Left kidney (tissue), 8 donors: ENCODE data around the gene TAS2R8. TPM values are rescaled to one million over a fixed set of nuclear protein-coding genes. Genes with fewer than 3 reads are reported as not detected.
"Not testable (repeated sequence)": the region's sequence is repeated elsewhere in the genome, so short reads cannot be mapped to it uniquely, and the experiment has no call there.

Experiments
- DNase-seq: peaks from one replicate; pipeline ENCODE4 v3.0.0-alpha.2; 2013
- long read RNA-seq, 8 donors: transcript quantifications; one replicate each; lab custom pipeline, GENCODE V29; 2026
- polyA plus RNA-seq: library from polyadenylated mRNA; unstranded; fragments of 120-200 nt; gene quantifications from one replicate; pipeline ENCODE4 v1.2.1, GENCODE V29; 2013; ENCODE audit not compliant: insufficient read length

TAS2R8 gene, protein sequence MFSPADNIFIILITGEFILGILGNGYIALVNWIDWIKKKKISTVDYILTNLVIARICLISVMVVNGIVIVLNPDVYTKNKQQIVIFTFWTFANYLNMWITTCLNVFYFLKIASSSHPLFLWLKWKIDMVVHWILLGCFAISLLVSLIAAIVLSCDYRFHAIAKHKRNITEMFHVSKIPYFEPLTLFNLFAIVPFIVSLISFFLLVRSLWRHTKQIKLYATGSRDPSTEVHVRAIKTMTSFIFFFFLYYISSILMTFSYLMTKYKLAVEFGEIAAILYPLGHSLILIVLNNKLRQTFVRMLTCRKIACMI
- polyA plus RNA-seq, result not detected
- long read RNA-seq, donor 1, result 0 reads
- long read RNA-seq, donor 2, result 0 reads
- long read RNA-seq, donor 3, result 0 reads
- long read RNA-seq, donor 4, result 0 reads
- long read RNA-seq, donor 5, result 0 reads
- long read RNA-seq, donor 6, result 0 reads
- long read RNA-seq, donor 7, result 0 reads
- long read RNA-seq, donor 8, partial matches to known transcripts, result 0 of 1 reads
- long read RNA-seq, donor 8, other reads (novel, unspliced or antisense), result 0 of 1 reads

DNA sequence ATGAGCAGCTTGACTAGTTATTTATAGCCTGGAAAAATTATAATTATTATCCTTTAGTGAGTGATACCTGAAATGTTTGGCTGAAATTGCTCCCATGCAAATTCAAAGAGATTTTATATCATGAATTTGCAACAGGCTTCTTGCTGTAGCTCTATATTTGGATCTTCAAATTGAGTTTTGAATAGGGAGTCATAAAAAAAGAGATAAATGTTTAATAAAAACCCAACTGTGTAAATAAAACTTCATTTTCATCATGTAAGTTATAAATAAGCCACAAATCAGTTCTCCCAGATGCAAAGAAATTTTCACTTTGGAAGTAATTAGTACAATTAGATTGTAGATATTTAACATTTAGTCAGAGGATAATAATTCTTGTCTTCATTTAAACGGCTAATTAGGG is at the start of gene TAS2R8:
TAS2R8 (minus strand) TSS at position 101 of the 400 bp plus-strand sequence. CDS start 306 bp downstream, outside the sequence.
- DNase-seq, result no peak

DNA sequence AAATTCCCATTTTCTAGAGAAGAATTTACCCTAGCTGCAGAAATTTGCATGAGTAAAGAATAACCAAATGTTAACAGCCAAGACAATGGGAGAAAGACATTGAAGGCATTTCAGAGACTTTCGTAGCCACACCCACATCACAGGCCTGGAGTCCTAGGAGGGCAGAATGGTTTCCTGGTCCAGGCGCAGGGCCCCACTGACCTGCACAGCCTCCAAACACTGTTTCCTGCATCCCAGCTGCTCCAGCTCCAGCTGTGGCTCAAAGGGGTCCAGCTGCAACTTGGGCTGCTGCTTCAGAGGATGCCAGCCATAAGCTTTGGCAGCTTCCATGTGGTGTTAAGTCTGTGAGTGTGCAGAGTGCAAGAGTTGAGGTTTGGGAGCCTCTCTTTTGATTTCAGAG is 48.7 kb upstream of the TAS2R8 start:
- no peak for DNase-seq

DNA sequence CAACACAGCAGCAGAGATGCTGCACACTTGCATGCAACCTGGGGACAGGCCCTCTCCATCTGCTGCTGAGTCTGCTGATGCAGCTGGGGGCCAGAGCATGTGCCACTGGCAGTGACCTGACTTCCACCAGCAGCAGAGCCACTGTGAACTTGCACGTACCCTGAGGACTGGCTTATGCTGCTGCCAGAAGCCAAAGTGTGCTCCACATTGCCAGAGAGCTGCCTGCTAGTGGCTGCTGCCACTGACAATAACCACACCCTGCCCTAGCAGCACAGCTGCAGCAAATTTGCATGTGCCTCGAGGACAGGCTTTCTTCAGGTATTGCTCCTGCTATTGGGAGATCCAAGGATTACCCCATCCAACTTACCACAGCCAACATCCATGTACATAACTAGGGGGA is 46.7 kb upstream of the TAS2R8 start:
- no peak for DNase-seq

DNA sequence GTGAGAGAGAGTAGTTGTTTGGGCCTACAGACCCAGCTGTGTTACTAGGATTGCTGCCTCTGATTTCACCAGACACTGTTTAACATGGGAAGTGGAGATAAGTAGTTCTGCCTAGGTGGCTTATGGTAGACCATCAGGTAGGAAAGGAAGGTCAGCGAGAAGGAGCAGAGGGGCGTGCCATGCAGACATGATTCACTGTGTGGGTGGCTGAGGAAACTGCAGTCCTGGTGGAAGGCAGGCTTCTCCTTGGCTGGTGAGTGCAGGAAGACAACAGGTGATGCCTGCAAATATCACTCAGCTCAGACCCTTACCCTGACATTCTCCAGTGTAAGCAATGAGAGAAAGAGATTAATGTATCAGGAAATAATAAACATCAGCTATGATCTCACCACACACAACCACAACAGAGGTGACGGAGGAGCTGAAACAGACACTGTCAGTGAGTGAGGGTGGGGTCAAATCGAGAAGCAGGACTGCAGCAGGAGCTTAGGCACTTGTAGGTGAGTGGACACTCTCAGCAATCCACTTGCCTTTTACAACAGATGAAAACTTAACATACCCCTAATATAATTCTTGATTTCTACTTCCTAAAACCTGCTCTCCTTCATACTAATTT is 44.3 kb upstream of the TAS2R8 start:
- no peak for DNase-seq

DNA sequence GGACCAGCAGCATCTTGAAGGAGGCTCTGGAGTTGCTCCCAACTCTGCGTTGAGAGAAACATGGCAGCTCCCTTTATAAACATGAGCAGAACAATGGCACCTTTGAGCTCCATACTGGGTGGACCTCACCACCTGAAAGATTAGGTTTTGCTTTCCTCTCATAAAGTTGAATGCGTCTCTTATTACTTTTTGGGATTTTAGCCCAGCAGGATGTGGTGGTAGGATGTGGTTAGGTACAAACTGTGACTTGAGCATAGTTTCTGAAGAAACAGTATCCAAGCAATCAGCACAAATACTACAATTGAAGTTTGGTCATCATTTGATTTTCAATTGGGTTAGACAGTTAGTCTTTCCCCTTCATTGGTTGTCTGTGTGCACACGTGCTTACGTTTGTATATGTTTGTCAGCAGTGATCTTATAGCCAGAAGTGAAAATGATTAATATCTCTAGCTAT is 42.4 kb upstream of the TAS2R8 start, which contains the start of gene PRR4:
PRR4 (minus strand) TSS at position 51 of the 454 bp plus-strand sequence; CDS start at position 13, 38 bp downstream.
- no peak for DNase-seq

DNA sequence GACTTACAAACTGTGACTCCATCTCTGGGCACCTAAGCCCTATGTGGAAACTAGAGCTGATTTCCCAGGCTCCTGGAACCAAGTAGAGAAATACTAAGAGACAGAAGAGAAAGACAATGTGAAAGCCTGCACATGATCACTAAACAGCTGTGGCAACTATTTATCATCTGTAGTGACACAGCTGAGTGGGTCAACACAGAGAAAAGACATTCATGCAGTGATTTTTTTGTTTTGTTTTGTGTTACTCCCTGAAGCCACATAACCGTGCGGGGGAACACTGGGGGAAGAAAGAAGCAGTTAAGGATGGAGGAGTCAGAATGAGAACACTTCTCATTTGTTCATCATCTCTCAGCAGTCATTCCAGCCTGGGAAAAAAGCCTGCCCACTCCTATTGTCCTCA is 40.7 kb upstream of the TAS2R8 start:
- peak; percentile 7 for DNase-seq

DNA sequence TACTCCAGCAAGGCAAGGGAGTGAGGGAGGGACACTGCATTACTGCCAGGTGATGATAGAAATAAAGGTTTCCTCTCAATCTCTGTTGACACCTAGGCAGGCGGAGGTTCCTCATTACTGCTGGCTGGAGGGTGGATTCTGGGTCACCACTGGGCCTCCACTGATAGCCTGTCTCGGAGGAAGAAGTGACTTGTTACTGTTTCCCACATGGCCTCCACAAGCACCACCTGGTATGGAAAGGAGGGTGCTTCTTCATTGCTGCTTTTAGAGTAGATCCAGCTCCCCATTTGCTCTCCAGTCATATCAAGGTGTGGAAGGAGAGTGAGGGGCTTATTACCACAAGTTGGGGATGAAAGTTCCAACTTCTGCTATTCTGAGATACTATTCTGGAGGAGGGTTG is 35.8 kb upstream of the TAS2R8 start:
- no peak for DNase-seq

DNA sequence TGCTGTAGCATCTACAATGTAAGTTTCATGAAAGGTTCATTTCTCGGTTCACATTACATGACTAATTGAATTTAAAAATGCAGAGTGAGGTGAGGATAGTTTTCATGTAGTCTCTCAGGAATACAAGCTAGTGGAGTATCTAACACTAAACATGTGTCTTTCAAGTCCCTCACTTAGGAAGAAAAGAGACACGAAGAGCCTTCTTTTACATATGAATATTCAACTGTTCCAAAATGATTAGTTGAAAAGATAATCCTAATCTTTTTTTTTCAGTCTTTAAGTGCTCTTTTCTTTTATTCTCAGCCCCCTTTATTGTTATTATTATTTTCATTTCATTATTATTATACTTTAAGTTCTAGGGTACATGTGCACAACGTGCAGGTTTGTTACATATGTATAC is 31.4 kb upstream of the TAS2R8 start:
- DNase-seq, result no peak

DNA sequence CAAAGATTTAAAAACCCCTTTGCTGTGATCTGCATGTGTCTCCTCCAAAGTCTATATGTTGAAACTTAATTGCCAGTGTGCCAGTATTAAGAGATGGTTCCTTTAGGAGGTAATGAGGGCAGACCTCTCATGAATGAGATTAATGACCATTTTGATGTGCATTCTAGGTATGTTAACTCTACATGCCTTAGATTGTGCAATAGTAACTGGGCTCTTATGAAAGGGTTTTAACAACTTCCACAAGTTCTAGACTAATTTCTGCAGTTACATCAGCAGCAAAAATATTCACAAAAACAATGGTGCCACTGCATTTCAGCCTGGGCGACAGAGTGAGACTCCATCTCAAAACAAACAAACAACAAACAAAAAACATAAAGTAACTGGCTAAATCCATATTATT is 22.9 kb upstream of the TAS2R8 start:
- no peak for DNase-seq

DNA sequence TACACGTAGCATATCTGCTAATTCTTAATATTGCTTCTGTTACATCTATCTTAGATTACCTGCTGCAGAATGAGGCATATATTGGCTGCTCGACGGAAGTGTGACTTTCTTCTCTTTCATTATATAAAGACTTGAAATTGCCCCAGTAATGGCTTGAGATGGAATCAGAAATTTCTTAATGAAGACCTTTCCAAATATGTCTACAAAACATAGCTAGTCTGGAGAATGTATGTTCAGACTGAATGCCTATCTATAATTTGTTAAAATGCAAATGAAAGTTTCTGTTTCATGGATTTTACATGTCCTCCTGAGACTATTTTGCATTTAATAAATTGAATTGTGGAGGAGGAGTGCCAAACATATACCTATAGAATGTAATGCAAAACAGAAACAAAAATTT is 19.2 kb upstream of the TAS2R8 start, which contains the start of gene TAS2R10:
TAS2R10 (minus strand) TSS at position 101 of the 400 bp plus-strand sequence; CDS start at position 12, 89 bp downstream.
- no peak for DNase-seq

DNA sequence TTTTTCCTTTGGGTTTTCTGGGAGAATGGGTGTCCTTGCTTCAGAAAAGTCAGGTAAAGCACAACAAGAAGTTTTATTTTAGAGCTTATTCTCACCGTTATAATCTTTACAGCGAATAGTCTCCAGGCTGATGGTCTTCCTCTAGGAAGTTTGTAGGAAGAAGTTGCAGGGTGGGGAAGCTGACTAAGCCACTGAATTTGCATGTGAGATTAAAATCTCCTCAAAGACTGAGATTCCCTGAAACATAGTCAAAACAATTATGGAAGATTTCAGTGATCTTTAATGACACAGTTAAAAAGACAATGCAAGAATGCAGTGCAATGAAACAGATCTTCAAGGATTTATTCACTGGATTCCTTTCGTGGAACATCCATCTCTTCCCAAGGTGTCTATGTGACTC is 17.9 kb upstream of the TAS2R8 start:
- no peak for DNase-seq

DNA sequence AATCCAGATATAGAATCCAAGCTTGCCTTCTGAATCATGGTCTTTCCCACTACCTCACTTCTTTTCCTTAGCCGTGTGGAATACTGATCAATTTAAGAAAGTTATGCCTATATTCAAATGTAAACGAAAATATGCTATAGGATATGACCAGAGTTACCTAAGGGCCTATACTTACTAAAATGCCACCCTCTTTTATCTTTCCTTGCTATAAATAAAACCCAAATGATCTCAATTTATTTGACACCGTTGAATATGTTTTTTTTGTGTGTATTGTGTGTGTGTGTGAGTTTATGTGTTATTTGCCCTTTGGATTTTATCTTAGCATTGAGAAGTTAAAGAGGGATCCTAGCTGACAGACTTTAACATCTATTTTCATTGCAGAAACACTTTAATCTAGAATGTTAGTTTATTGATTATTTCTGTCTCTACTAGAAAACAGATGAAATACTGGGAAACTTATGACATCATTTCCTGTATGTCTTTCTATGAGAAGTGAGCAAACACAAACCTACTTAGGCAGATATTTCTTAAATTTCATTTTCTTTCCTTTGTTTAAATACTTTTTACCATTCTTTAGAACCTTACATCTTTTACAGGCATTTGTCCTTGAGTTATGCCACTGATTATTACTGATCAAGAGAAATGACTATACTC is 4.9 kb upstream of the TAS2R8 start:
- DNase-seq, result no peak

DNA sequence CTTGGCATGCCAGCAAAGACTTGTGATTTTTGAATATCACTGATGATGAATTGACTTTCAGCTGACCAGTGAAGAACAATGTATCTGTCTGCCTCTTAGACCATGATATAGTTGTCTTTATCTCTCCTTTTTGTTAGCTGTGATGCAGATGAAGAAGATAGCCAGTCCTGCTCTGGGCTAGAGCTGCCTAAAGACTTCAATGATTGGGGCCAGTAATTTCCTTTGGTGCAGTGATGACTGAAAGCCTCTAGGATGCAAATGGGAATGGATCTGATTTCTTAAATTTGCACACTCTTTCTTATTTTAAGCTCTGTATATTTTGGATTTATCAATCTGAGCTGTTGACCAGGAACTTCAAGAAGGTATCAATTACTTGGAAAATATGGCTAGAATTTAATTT is 3.0 kb upstream of the TAS2R8 start, which contains the start of gene TAS2R9:
TAS2R9 (minus strand) TSS at position 101 of the 400 bp plus-strand sequence; CDS start at position 8, 93 bp downstream.
- no peak for DNase-seq

DNA sequence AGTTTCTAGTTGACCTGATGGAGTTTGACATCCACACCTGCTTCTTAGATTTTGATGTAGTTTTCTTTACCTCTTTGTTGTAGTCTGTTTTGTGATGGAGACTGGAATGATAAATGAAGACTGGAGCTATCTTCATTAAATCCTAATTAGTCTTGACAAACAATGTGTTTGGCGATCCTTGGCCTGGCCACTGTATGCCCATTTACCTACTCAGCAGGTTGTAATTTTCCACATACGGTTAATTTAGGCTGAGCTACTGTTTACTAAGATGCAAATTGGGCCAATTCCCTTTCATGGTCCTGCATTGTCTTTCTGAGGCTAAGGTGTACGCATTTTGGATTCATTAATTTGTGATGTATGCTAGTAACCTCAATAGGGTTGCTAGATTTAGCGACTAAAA is 4.5 kb downstream of the TAS2R8 start, which contains the start of gene TAS2R7:
TAS2R7 (minus strand) TSS at position 41 of the 400 bp plus-strand sequence. CDS start 57 bp downstream, outside the sequence.
- DNase-seq, result no peak

DNA sequence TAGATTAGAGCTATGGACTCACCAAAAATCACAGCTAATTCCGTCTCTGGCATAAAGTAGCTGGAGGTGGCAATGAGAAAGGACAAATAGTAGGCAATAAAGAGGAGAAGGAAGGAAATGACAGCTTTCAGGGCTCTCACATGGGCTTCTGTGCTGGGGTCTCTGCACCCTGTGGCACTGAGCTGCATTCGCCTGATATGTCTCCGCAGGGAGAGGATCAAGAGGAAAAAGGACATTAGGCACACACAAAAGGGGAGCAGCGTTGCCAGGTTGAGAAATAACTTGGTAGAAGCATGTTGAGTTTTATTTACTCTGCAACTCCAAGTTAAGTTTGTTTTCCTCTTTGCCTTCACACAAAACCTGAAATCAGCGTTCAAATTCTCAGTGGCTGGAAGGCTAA is 5.3 kb downstream of the TAS2R8 start:
- no peak for DNase-seq

DNA sequence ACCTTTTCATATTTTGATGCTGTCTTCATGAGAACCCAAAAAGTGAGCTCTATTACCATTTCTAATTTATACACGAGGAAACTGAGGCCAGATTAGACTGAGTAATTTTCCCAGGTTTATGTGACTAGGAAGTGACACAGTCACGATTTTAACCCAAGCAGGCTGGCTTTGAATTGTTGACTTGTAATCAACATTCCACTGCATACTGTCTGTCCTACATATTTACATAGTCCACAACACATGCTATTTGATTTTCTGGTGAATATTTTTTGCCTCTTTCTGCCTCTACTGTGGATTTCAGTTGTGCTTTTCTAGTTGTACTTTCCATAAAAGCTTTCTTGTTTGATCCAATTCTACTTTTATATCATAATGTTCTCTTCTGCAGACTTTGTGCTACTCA is 12.9 kb downstream of the TAS2R8 start:
- no peak for DNase-seq

DNA sequence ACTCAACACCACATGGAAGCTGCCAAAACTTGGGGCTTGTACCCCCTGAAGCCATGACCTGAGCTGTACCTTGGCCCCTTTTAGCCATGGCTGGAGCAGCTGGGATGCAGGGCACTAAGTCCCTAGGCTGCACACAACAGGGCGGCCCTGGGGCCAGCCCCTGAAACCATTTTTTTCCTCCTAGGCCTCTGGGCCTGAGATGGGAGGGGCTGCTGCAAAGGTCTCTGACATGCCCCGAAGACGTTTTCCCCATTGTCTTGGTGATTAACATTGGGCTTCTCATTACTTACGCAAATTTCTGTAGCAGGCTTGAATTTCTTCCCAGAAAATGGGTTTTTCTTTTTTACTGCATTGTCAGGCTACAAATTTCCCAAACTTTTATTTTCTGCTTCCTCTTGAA is 15.3 kb downstream of the TAS2R8 start:
- DNase-seq, result not testable (repeated sequence)

DNA sequence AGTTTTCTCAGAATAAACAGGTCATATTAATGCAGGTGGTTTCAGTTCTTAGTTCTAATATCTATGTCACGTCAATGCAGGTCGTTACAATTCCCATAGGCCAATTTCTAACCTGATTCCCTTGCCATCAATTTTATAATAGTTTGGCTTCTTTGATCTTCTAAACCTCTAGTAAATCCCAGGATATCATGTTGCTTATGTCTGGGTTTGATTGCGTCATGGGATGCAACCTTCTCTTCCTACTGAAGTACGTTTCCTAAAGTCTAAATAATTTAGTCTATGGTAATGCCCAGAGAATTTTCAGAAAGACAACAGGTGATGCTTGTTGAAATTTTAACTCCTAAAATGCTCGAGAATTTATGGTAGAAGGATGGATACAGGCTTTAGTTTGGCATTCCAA is 23.8 kb downstream of the TAS2R8 start:
- DNase-seq, result no peak

DNA sequence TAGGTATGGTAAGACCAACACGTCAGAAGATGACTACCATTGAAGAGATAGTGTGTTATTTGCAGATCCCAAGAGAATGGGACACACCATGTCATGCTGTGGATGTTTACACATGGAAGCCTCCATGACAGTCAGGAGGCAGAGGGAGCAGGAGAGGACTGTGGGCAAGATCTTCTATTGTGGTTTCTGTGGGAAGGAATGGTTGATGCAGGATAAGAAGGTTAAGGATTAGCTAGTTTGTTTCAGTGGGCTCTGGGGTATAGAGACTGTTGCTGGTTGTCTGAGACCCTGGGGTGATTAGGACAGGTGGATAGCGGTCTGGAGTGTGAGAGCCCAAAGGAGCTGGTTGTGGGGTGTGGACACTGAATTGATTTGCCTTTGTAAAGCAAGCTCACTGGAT is 28.0 kb downstream of the TAS2R8 start:
- no peak for DNase-seq

DNA sequence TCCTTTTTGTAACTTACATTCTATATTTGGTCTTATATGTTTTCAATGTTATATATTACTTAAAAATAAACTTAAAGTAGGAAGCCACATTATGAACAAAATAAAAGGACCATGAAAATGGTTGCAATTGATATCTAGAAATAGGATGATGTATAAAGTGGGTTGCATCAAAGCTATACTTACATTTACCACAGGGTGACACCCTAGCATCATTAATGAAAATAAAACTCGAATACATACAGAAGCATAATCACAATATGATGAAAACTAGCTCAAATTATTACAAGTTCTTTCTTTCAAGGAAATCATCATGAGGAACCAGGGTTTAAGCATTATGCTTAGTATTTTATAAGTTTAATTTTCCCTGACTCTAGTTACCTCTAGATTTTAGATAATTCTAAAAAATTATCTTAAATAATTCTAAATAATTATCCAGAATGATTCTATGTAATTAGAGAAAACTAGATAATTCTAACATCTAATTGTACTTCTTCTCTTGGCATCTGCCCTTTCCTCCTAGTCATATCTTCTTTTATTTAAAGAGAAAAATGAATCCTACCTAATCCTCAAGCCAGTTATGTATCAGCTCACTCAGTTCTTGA is 35.9 kb downstream of the TAS2R8 start:
- peak; percentile 10 for DNase-seq

DNA sequence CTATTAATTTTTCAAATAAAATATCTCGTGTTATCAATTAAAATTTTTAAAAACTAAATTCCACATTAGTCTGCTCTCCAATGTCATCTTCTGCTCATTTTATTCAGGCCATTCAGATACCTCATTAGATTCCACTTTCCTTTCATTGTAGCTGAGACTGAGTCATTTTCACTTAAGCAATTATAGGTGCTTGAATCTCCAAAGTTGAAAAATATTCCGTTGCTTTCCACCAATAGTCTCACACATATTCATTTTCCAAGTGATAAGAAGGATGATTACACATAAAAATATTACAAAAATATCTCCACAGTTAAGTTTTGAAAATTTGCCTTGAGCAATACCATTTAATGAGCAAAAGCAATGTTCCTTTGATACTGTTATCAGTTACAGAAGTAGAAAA is 47.4 kb downstream of the TAS2R8 start:
- no peak for DNase-seq

DNA sequence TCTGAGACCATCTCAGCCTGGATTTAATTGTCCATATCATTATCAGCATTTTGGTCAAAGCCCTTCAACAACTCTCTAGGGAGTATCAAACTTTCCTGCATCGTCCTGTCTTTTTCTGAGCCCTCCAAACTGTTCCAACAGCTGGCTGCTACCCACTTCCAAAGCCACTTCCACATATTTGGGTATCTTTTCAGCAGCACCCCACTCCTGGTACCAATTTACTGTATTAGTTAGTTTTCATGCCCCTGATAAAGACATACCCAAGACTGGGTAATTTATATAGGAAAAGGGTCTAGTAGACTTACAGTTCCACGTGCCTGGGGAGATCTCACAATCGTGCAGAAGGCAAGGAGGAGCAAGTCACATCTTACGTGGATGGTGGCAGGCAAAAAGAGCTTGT is 50.9 kb downstream of the TAS2R8 start:
- DNase-seq, result no peak
